ACHN (cell line): ENCODE data around the gene MRPL58.
"Not testable (repeated sequence)": the region's sequence is repeated elsewhere in the genome, so short reads cannot be mapped to it uniquely, and the experiment has no call there.

Experiments
- DNase-seq: peaks from one replicate; pipeline ENCODE4 v3.0.0-alpha.2; 2015
- in situ Hi-C: cut with HindIII; loops from 2 replicates; pipeline ENCODE4 v1.10.0; 2017; ENCODE audit warnings: low sequenced_read_pairs, low pct_ligation_motif_present, low pct_unique_long_range_greater_than_20kb

Gene MRPL58

GRCh38 chr17:75009139-75009724, 3.2 kb upstream of the MRPL58 start:
- in situ Hi-C loops: no loop called here
- DNase-seq: no peak

GRCh38 chr17:75010683-75011400, 1.6 kb upstream of the MRPL58 start:
- in situ Hi-C loops: no loop called here
- DNase-seq: peak; percentile 57

GRCh38 chr17:75011401-75012095, 922 bp upstream of the MRPL58 start:
- DNase-seq: no peak
- in situ Hi-C loops: no loop called here

- in situ Hi-C loops: no loop called here
Measured at GRCh38 chr17:75012096-75012345, 449 bp upstream of the MRPL58 start.

GRCh38 chr17:75013092-75013559, 656 bp downstream of the MRPL58 start:
- DNase-seq: no peak
- in situ Hi-C loops: no loop called here

More at GRCh38 chr17:75012096-75012345, 449 bp upstream of the MRPL58 start:
- DNase-seq: no peak

GRCh38 chr17:75019146-75019545, 6.7 kb downstream of the MRPL58 start:
- in situ Hi-C loops: no loop called here
- DNase-seq: no peak

GRCh38 chr17:75019710-75020109, 7.2 kb downstream of the MRPL58 start:
- no peak for DNase-seq
- in situ Hi-C loops: no loop called here

- in situ Hi-C loops: no loop called here
- no peak for DNase-seq
Measured at GRCh38 chr17:75020331-75021110, 8.1 kb downstream of the MRPL58 start.

GRCh38 chr17:75024686-75025397, 12.4 kb downstream of the MRPL58 start:
- in situ Hi-C loops: no loop called here
- no peak for DNase-seq

GRCh38 chr17:75025398-75025734, 12.9 kb downstream of the MRPL58 start:
- DNase-seq, in situ Hi-C loops: not testable (repeated sequence)

- DNase-seq: not testable (repeated sequence)
Measured at GRCh38 chr17:75026650-75027049, 14.2 kb downstream of the MRPL58 start.

GRCh38 chr17:75030161-75030560, 17.7 kb downstream of the MRPL58 start:
- in situ Hi-C loops: no loop called here
- no peak for DNase-seq

More at GRCh38 chr17:75026650-75027049, 14.2 kb downstream of the MRPL58 start:
- in situ Hi-C loops: not testable (repeated sequence)

- in situ Hi-C loops: no loop called here
- DNase-seq: peak; percentile 79
Measured at GRCh38 chr17:75031972-75032719, 19.7 kb downstream of the MRPL58 start.

GRCh38 chr17:75032720-75033280, 20.3 kb downstream of the MRPL58 start:
- in situ Hi-C loops: no loop called here

GRCh38 chr17:75033346-75034235, 21.1 kb downstream of the MRPL58 start:
- in situ Hi-C loops: no loop called here
- DNase-seq: peak; percentile 94

More at GRCh38 chr17:75032720-75033280, 20.3 kb downstream of the MRPL58 start:
- peak; percentile 19 for DNase-seq

GRCh38 chr17:75034236-75034908, 21.9 kb downstream of the MRPL58 start:
- DNase-seq: peak; percentile 91
- in situ Hi-C loops: no loop called here
